Transverse colon (tissue), 4 donors: ENCODE data around the gene HCAR2.

Source experiments
- CTCF ChIP-seq, 5 experiments: fragments of 200-600 bp in 3 of 5; fragments of 450-650 bp in 2 of 5; sonication (generic) in 3 of 5; IDR thresholded peaks; 1 replicate in 2 of 5; 2 replicates in 3 of 5; pipeline ENCODE4 v1.5.1; 2016 to 2017; ENCODE audit warnings: antibody characterized with exemption in 5 of 5, inconsistent platforms in 3 of 5, mild to moderate bottlenecking in 2 of 5, moderate library complexity in 1 of 5
- EP300 ChIP-seq: sonication (generic); formaldehyde crosslinking; IDR thresholded peaks from one replicate; pipeline ENCODE4 v1.6.1; 2017; ENCODE audit warnings: antibody characterized with exemption, low read depth
- POLR2A ChIP-seq: fragments of 450-650 bp; IDR thresholded peaks from one replicate; pipeline ENCODE4 v1.6.1; 2016; ENCODE audit warnings: antibody characterized with exemption, mild to moderate bottlenecking, moderate library complexity
- POLR2AphosphoS5 ChIP-seq, 3 donors: sonication (generic); formaldehyde crosslinking; IDR thresholded peaks; one replicate each; pipeline ENCODE4 v1.6.1; 2016; ENCODE audit warnings: antibody characterized with exemption in 3 of 3

- TF ChIP-seq CTCF (IDR thresholded peaks at IDR 0.05), result no peak
- TF ChIP-seq POLR2AphosphoS5 (IDR thresholded peaks at IDR 0.05), result no peak
- TF ChIP-seq POLR2A, result no peak
- TF ChIP-seq EP300, result no peak
These were observed 22.4 kb upstream of the HCAR2 start for GRCh38 chr12:122725452-122726079.
